Testis (tissue), 2 donors: ENCODE measurements around the gene DRC3.

Experiments used
- CTCF ChIP-seq, 3 experiments: fragments of 450-650 bp in 2 of 3; fragments of 200-600 bp in 1 of 3; sonication (generic) in 1 of 3; IDR thresholded peaks; one replicate each; pipeline ENCODE4 v1.5.1; 2016 to 2019; ENCODE audit warnings: antibody characterized with exemption in 3 of 3, mild to moderate bottlenecking in 2 of 3, moderate library complexity in 1 of 3
- POLR2A ChIP-seq: fragments of 450-650 bp; IDR thresholded peaks from one replicate; pipeline ENCODE4 v1.6.1; 2017; ENCODE audit warnings: antibody characterized with exemption, mild to moderate bottlenecking, moderate library complexity

- TF ChIP-seq CTCF (IDR thresholded peaks at IDR 0.05): no peak
- no peak for TF ChIP-seq POLR2A
Measured at GRCh38 chr17:18019838-18020154, 47.1 kb downstream of the DRC3 start.
